Measurements from ENCODE around the gene MFSD11.
"Not testable (repeated sequence)": the region's sequence is repeated elsewhere in the genome, so short reads cannot be mapped to it uniquely, and the experiment has no call there.

Gene MFSD11

DNA sequence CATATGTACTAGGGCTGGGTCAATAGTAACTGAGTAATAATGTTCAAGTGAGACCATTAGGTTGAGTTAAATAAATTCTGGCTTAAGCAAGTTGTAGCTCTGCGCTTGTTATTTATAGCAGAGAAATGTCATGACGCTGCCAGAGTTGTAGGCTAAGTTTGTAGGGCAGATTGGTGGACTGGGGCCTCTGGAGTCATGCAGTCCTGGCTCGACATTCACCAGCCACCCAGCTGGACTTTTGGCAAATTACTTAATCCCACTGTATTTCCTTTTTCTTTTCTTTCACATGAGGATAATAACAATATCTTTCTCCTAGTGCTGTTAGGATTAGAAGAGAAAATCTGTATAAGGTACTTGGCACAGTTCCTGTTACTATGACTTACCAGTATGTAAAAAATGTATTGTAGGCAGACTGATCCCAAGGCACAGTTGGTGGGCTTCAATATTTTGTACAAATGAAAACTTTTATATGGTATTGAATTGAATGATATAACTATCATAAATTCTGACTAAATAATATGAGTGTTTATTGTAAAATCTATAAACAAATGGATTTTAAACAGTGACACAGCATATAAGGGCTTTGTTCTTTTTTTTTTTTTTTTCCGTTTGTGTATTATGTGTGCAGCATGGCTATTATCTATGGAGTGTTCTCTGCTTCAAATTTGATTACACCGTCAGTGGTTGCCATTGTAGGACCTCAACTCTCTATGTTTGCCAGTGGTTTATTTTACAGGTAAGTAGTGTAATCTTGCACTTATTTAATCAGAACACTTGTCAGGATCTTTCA lies 2.6 kb downstream of the MFSD11 start:
- Histone ChIP-seq H3K4me2 (peak overlapping the region in 10 of 11 experiments; percentile 1 to 97 (median 82); a peak in 12 of 22 replicates), H3K27ac (no peak overlapping the region), H3K4me3 (no peak overlapping the region), H4K20me1 (peaks cover 4 to 15% (median 11%) of the 10 kb centered on the region in 11 experiments; a peak in 21 of 22 replicates), H3K27me3 (no peaks in the 10 kb centered on the region), H3K9ac (no peak overlapping the region), H3K9me3 (replicated peaks in 1 of 11) (peaks cover 0 to 10% (median under 1%) of the 10 kb centered on the region in 11 experiments; a peak in 6 of 22 replicates), H3K36me3 (peaks cover 34 to 59% (median 47%) of the 10 kb centered on the region in 11 experiments), H3K4me1 (peaks cover 14 to 25% (median 22%) of the 10 kb centered on the region in 10 experiments)
- no peak for TF ChIP-seq Cebpa-rat (IDR thresholded peaks at IDR 0.05)

DNA sequence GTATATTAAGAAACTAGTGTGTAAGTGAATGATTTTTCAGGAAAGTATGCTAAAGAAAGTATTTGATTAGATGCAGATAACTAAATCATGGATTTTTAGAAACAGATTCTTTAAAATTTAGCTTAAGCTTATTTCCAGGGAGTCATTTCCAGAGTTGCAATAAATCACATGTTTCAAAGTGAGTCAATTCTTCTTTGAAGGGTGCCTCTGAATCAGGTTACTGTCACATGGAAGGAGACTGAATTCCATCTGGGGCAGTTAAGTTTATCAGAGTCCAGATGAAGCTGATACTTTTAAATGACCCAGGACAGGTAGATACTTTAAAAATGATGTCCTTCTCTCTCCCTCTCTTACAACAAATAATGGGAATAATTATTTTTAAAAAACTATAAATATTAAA lies 5.0 kb downstream of the MFSD11 start:
- no peak overlapping the region for H3K4me2 ChIP-seq
- peaks cover 41 to 64% (median 54%) of the 10 kb centered on the region in 11 experiments for H3K36me3 ChIP-seq
- no peak for TF ChIP-seq Cebpa-rat (IDR thresholded peaks at IDR 0.05)
- H3K9ac ChIP-seq = no peak overlapping the region
- peaks cover 24 to 35% (median 33%) of the 10 kb centered on the region in 10 experiments for H3K4me1 ChIP-seq
- H3K27ac ChIP-seq = no peak overlapping the region
- H3K9me3 ChIP-seq (replicated peaks in 1 of 11) = peaks cover 5 to 21% (median 15%) of the 10 kb centered on the region in 11 experiments; a peak in 19 of 22 replicates
- no peak overlapping the region for H3K4me3 ChIP-seq
- no peaks in the 10 kb centered on the region for H3K27me3 ChIP-seq
- no peaks in the 10 kb centered on the region for H4K20me1 ChIP-seq

- no peaks in the 10 kb centered on the region for H4K20me1 ChIP-seq
- TF ChIP-seq Cebpa-rat (IDR thresholded peaks at IDR 0.05) = no peak
- peaks cover 5 to 21% (median 15%) of the 10 kb centered on the region in 11 experiments; a peak in 19 of 22 replicates for H3K9me3 ChIP-seq (replicated peaks in 1 of 11)
- H3K9ac ChIP-seq = no peak overlapping the region
- no peak overlapping the region for H3K4me3 ChIP-seq
- no peaks in the 10 kb centered on the region for H3K27me3 ChIP-seq
- no peak overlapping the region for H3K27ac ChIP-seq
- peaks cover 19 to 33% (median 27%) of the 10 kb centered on the region in 10 experiments for H3K4me1 ChIP-seq
- H3K4me2 ChIP-seq = no peak overlapping the region
- peaks cover 41 to 72% (median 54%) of the 10 kb centered on the region in 11 experiments for H3K36me3 ChIP-seq
Observed at GRCh38 chr17:76744747-76745146, 6.8 kb downstream of the MFSD11 start.

- H3K27me3 ChIP-seq, H4K20me1 ChIP-seq, H3K9ac ChIP-seq, H3K4me2 ChIP-seq, H3K27ac ChIP-seq, H3K4me3 ChIP-seq: not testable (repeated sequence)
- peaks cover 5 to 21% (median 15%) of the 10 kb centered on the region in 11 experiments; a peak in 19 of 22 replicates for H3K9me3 ChIP-seq (replicated peaks in 1 of 11)
- peaks cover 16 to 26% (median 18%) of the 10 kb centered on the region in 10 experiments for H3K4me1 ChIP-seq
- peaks cover 41 to 79% (median 54%) of the 10 kb centered on the region in 11 experiments for H3K36me3 ChIP-seq
Observed at GRCh38 chr17:76745785-76746184, 7.9 kb downstream of the MFSD11 start.

- Histone ChIP-seq H3K36me3 (peaks cover 40 to 69% (median 41%) of the 10 kb centered on the region in 11 experiments), H3K27ac (peak overlapping the region in 9 of 11 experiments; percentile 24 to 62 (median 51); a peak in 16 of 22 replicates), H3K9me3 (replicated peaks in 1 of 11) (peaks cover 5 to 21% (median 15%) of the 10 kb centered on the region in 11 experiments; a peak in 19 of 22 replicates), H3K27me3 (no peaks in the 10 kb centered on the region), H3K4me3 (no peak overlapping the region), H3K4me2 (peak overlapping the region; percentile 51 to 81 (median 71)), H4K20me1 (no peaks in the 10 kb centered on the region), H3K4me1 (peaks cover 16 to 26% (median 18%) of the 10 kb centered on the region in 10 experiments), H3K9ac (peak overlapping the region in 8 of 11 experiments; percentile 25 to 70 (median 46); a peak in 12 of 22 replicates)
- TF ChIP-seq Cebpa-rat (IDR thresholded peaks at IDR 0.05) = no peak
Observed at GRCh38 chr17:76747716-76748363, 9.9 kb downstream of the MFSD11 start.

DNA sequence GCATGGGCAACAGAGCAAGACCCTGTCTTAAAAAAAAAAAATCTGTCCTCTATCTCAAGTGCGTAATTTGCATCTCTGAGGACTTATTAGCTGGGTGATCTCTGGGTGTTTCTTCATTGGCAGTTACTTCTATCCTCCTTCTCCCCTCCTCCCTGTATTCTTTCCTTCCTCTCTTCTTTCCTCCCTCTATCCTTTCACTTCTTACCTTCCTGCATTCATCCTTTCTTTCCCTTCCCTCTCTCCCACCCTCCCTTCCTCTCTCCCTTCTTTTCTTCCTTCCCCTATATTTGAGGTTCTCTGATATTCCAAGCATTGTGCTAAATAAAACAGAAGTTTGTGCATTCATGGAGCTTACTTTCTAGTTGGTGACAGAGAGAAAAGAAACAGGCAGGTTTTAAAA lies 10.7 kb downstream of the MFSD11 start:
- peaks cover 32 to 69% (median 35%) of the 10 kb centered on the region in 11 experiments for H3K36me3 ChIP-seq
- H3K9ac ChIP-seq = no peak overlapping the region
- H3K9me3 ChIP-seq (replicated peaks in 1 of 11) = peaks cover 5 to 21% (median 15%) of the 10 kb centered on the region in 11 experiments; a peak in 19 of 22 replicates
- peak overlapping the region; percentile 51 to 81 (median 71); a peak in 20 of 22 replicates for H3K4me2 ChIP-seq
- H3K27ac ChIP-seq = peak overlapping the region in 4 of 11 experiments; percentile 12 to 52 (median 38); a peak in 3 of 22 replicates
- H3K27me3 ChIP-seq = no peaks in the 10 kb centered on the region
- peaks cover 17 to 34% (median 24%) of the 10 kb centered on the region in 10 experiments for H3K4me1 ChIP-seq
- H3K4me3 ChIP-seq = no peak overlapping the region
- H4K20me1 ChIP-seq = no peaks in the 10 kb centered on the region
- TF ChIP-seq Cebpa-rat (IDR thresholded peaks at IDR 0.05) = no peak

- no peak overlapping the region for H3K4me2 ChIP-seq
- no peak overlapping the region for H3K9ac ChIP-seq
- H3K9me3 ChIP-seq (replicated peaks in 1 of 11) = peaks cover 0 to 7% (median 5%) of the 10 kb centered on the region in 11 experiments; a peak in 19 of 22 replicates
- H4K20me1 ChIP-seq = no peaks in the 10 kb centered on the region
- peaks cover 17 to 38% (median 26%) of the 10 kb centered on the region in 10 experiments for H3K4me1 ChIP-seq
- no peaks in the 10 kb centered on the region for H3K27me3 ChIP-seq
- peaks cover 20 to 65% (median 27%) of the 10 kb centered on the region in 11 experiments for H3K36me3 ChIP-seq
- H3K4me3 ChIP-seq = no peak overlapping the region
- H3K27ac ChIP-seq = no peak overlapping the region
- TF ChIP-seq Cebpa-rat (IDR thresholded peaks at IDR 0.05) = no peak
Observed at GRCh38 chr17:76751416-76751993, 13.6 kb downstream of the MFSD11 start.

DNA sequence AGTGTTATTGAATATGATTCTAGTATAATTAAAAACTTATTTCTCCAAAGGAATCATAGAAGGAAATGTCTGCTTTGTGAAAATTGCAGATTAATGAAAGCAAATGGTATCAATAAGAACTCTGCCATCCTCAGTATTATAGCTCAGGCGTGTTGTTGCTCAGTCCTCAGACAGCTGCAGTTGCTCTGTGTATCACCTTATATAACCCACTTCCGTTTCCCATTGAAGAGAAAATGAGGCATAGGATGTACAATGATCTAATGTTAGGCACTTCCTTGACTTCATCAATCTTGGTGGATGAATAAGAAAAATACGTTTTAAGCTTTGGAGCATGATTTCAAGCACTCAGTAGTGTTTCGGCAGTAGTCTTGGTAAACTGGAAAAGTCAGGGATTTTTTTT lies 14.1 kb downstream of the MFSD11 start:
- no peaks in the 10 kb centered on the region for H4K20me1 ChIP-seq
- peaks cover 16 to 35% (median 25%) of the 10 kb centered on the region in 10 experiments for H3K4me1 ChIP-seq
- H3K9me3 ChIP-seq (replicated peaks in 1 of 11) = peaks cover 0 to 2% (median under 1%) of the 10 kb centered on the region in 11 experiments; a peak in 8 of 22 replicates
- no peak overlapping the region for H3K4me2 ChIP-seq
- H3K36me3 ChIP-seq = peaks cover 21 to 65% (median 27%) of the 10 kb centered on the region in 11 experiments
- H3K27ac ChIP-seq = no peak overlapping the region
- H3K4me3 ChIP-seq = no peak overlapping the region
- no peak for TF ChIP-seq Cebpa-rat (IDR thresholded peaks at IDR 0.05)
- H3K27me3 ChIP-seq = no peaks in the 10 kb centered on the region
- H3K9ac ChIP-seq = no peak overlapping the region

Measured in BLaER1 treated with 17β-estradiol and CSF1 and Interleukin-3, amounts not matched to agents 10 nM and 100 nM (cell line).